HG03457 (cell line): ENCODE results near the gene MYADM.
"Not testable (repeated sequence)": the region's sequence is repeated elsewhere in the genome, so short reads cannot be mapped to it uniquely, and the experiment has no call there.

Experiments used
- ATAC-seq: cut with Tn5 transposase; IDR thresholded peaks from one replicate; pipeline ENCODE4 v1.9.1; 2021; ENCODE audit warnings: moderate number of reproducible peaks; ENCODE audit not compliant: unreplicated experiment

The MYADM gene

GRCh38 chr19:53868091-53868891, 608 bp downstream of the MYADM start:
- ATAC-seq, result no peak

- ATAC-seq, result peak; percentile 33
Measured at GRCh38 chr19:53868892-53869804, 1.5 kb downstream of the MYADM start.

GRCh38 chr19:53869805-53870484, 2.3 kb downstream of the MYADM start:
- ATAC-seq, result not testable (repeated sequence)

- no peak for ATAC-seq
Measured at GRCh38 chr19:53870485-53870844, 2.8 kb downstream of the MYADM start.

- no peak for ATAC-seq
Measured at GRCh38 chr19:53871454-53871853, 3.8 kb downstream of the MYADM start.

- no peak for ATAC-seq
Measured at GRCh38 chr19:53872762-53873161, 5.1 kb downstream of the MYADM start.

- ATAC-seq, result no peak
Measured at GRCh38 chr19:53873773-53874605, 6.3 kb downstream of the MYADM start.

GRCh38 chr19:53874606-53874990, 6.9 kb downstream of the MYADM start:
- no peak for ATAC-seq

GRCh38 chr19:53875602-53876325, 8.1 kb downstream of the MYADM start:
- no peak for ATAC-seq

GRCh38 chr19:53876651-53877224, 9.1 kb downstream of the MYADM start:
- no peak for ATAC-seq

- ATAC-seq, result no peak
Measured at GRCh38 chr19:53877361-53877766, 9.7 kb downstream of the MYADM start.

- ATAC-seq, result no peak
Measured at GRCh38 chr19:53878776-53879139, 11.1 kb downstream of the MYADM start.

- peak; percentile 82 for ATAC-seq
Measured at GRCh38 chr19:53879140-53880081, 11.7 kb downstream of the MYADM start.

GRCh38 chr19:53880711-53881481, 13.2 kb downstream of the MYADM start:
- no peak for ATAC-seq

GRCh38 chr19:53881482-53882390, 14.1 kb downstream of the MYADM start, which contains the start of gene PRKCG:
PRKCG (plus strand) TSS chr19:53882197; CDS start chr19:53882495, 298 bp downstream.
- ATAC-seq, result no peak

GRCh38 chr19:53882391-53883050, 14.8 kb downstream of the MYADM start:
- no peak for ATAC-seq
